GM23338 (cell line): Measurements from ENCODE around the gene RBM19. TPM values are rescaled to one million over a fixed set of nuclear protein-coding genes. Genes with fewer than 3 reads are reported as not detected.

Experiments
- ATAC-seq: fragments of 200-7000 bp; cut with Tn5 transposase; 3 replicates; pipeline ENCODE4 v1.9.1; 2020
- DNase-seq: peaks from one replicate; pipeline ENCODE4 v3.0.0-alpha.2; 2015; ENCODE audit warnings: low spot score
- H2AFZ ChIP-seq: fragments of 200-600 bp; sonication (generic); 2 replicates; pipeline ENCODE4 v1.8.0; 2016; ENCODE audit warnings: antibody characterized with exemption, mild to moderate bottlenecking, moderate library complexity
- H3F3A ChIP-seq: fragments of 200-600 bp; sonication (generic); replicated peaks from 2 replicates; pipeline ENCODE4 v1.8.0; 2017; ENCODE audit warnings: antibody characterized with exemption, mixed run types, low read depth
- H3K27ac ChIP-seq: fragments of 200-600 bp; sonication (generic); 2 replicates; pipeline ENCODE4 v1.6.1; 2016; ENCODE audit warnings: low read depth
- H3K27me3 ChIP-seq: fragments of 200-600 bp; sonication (generic); 2 replicates; pipeline ENCODE4 v1.8.0; 2016; ENCODE audit warnings: mild to moderate bottlenecking, mixed run types, moderate library complexity; ENCODE audit not compliant: insufficient read depth
- H3K36me3 ChIP-seq: fragments of 200-600 bp; sonication (generic); 2 replicates; pipeline ENCODE4 v1.8.0; 2016; ENCODE audit warnings: mild to moderate bottlenecking; ENCODE audit not compliant: insufficient read depth
- H3K4me1 ChIP-seq: fragments of 200-600 bp; sonication (generic); 2 replicates; pipeline ENCODE4 v1.8.0; 2016; ENCODE audit warnings: mild to moderate bottlenecking, moderate library complexity; ENCODE audit not compliant: insufficient read depth
- H3K4me2 ChIP-seq: fragments of 200-600 bp; sonication (generic); 2 replicates; pipeline ENCODE4 v1.7.1; 2017; ENCODE audit warnings: mixed run types
- H3K4me3 ChIP-seq: fragments of 200-600 bp; sonication (generic); 2 replicates; pipeline ENCODE4 v1.6.1; 2016; ENCODE audit warnings: mixed run types
- H3K79me2 ChIP-seq: fragments of 200-600 bp; sonication (generic); replicated peaks from 2 replicates; pipeline ENCODE4 v1.8.0; 2017; ENCODE audit warnings: mild to moderate bottlenecking; ENCODE audit not compliant: insufficient read depth
- H3K9me2 ChIP-seq: fragments of 200-600 bp; sonication (generic); 2 replicates; pipeline ENCODE4 v1.8.0; 2017; ENCODE audit not compliant: insufficient read depth
- H4K20me1 ChIP-seq: fragments of 200-600 bp; sonication (generic); replicated peaks from 2 replicates; pipeline ENCODE4 v1.8.0; 2017; ENCODE audit warnings: mild to moderate bottlenecking; ENCODE audit not compliant: insufficient read depth
- H3K27ac Mint-ChIP-seq: 2 replicates; pipeline ENCODE4 v1.8.0; 2020; ENCODE audit warnings: inconsistent platforms, mild to moderate bottlenecking, moderate library complexity, mixed read lengths
- H3K27me3 Mint-ChIP-seq: 3 replicates; pipeline ENCODE4 v1.8.0; 2022; ENCODE audit warnings: low read depth, mild to moderate bottlenecking, moderate library complexity, mixed read lengths, inconsistent platforms; ENCODE audit not compliant: insufficient read depth, poor library complexity
- H3K36me3 Mint-ChIP-seq: 3 replicates; pipeline ENCODE4 v1.8.0; 2021; ENCODE audit warnings: low read depth, mild to moderate bottlenecking, inconsistent platforms, moderate library complexity, mixed read lengths
- H3K4me1 Mint-ChIP-seq: 3 replicates; pipeline ENCODE4 v1.8.0; 2020; ENCODE audit warnings: mild to moderate bottlenecking, inconsistent platforms, mixed read lengths
- H3K4me3 Mint-ChIP-seq: 3 replicates; pipeline ENCODE4 v1.8.0; 2021; ENCODE audit warnings: moderate library complexity, mild to moderate bottlenecking, inconsistent platforms, mixed read lengths
- H3K9me3 Mint-ChIP-seq: 3 replicates; pipeline ENCODE4 v1.8.0; 2020; ENCODE audit warnings: moderate library complexity, mild to moderate bottlenecking, inconsistent platforms, mixed read lengths
- CREB1 ChIP-seq: fragments of 250-450 bp; sonication (Bioruptor Pico); IDR thresholded peaks from 2 replicates; pipeline ENCODE4 v1.5.0; 2020; ENCODE audit warnings: low read depth, mild to moderate bottlenecking, moderate library complexity
- CTCF ChIP-seq, 2 experiments: fragments of 200-600 bp in 1 of 2; sonication (generic) in 1 of 2; conservative IDR thresholded peaks; 2 replicates each; pipeline versions ENCODE4 v1.5.1 to v1.6.1; 2016 to 2017; ENCODE audit warnings: antibody characterized with exemption in 2 of 2, low read depth in 2 of 2, mild to moderate bottlenecking in 2 of 2, moderate library complexity in 1 of 2
- EZH2 ChIP-seq: fragments of 200-600 bp; sonication (generic); IDR thresholded peaks from one replicate; pipeline ENCODE4 v1.8.0; 2017; ENCODE audit warnings: antibody characterized with exemption, mild to moderate bottlenecking, low read depth; ENCODE audit not compliant: unreplicated experiment
- NANOG ChIP-seq: IDR thresholded peaks from 2 replicates; pipeline ENCODE4 v1.6.1; 2016; ENCODE audit warnings: antibody characterized with exemption, borderline replicate concordance
- STAT1 ChIP-seq: IDR thresholded peaks from one replicate; pipeline ENCODE4 v1.6.1; 2016; ENCODE audit warnings: antibody characterized with exemption; ENCODE audit not compliant: unreplicated experiment
- ZNF331 ChIP-seq: fragments of 250-450 bp; sonication (Bioruptor Pico); IDR thresholded peaks from 2 replicates; pipeline ENCODE4 v1.5.0; 2020; ENCODE audit warnings: low read depth, mild to moderate bottlenecking, moderate library complexity
- ZNF462 ChIP-seq: fragments of 250-450 bp; sonication (Bioruptor Pico); IDR thresholded peaks from 2 replicates; pipeline ENCODE4 v1.5.0; 2020; ENCODE audit warnings: mild to moderate bottlenecking, moderate library complexity
- polyA plus RNA-seq: library from polyadenylated mRNA; unstranded; fragments of >200 nt; fragmentation: Nextera tagmentation; extraction: Ambion mirVana; gene quantifications from 2 replicates; pipeline ENCODE4 v1.2.1, GENCODE V29; 2016
- total RNA-seq: library from RNA; depleted of rRNA; stranded (reverse); fragments of >200 nt; shearing (Covaris generic); gene quantifications from 2 replicates; pipeline ENCODE4 v1.2.3, GENCODE V29; 2014

Gene RBM19
- total and polyA plus RNA-seq, 2 experiments from 2014 or later = 43.4 to 56.7 TPM

DNA sequence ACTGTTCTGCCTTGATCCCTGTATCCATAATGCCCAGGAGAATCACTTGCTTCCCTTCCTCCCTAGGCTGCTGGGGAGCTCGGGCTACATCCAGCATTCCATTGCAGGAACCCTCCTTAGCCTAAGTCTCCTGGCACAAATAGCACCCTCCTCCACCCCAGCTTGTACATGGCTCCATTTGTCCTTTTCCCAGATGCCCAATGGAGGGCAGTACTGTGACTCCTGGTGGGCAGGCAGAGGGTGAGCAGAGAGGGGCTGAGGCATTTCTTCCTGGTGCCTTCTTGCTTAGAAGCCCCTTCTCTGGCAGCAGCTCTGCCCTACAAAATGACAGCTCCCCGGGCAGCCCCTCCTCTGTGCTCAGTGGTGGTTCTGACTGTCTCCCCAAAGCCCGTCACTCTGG lies 86.5 kb downstream of the RBM19 start:
- H3K27me3 ChIP-seq = no peaks in the 10 kb centered on the region
- H4K20me1 ChIP-seq = no peaks in the 10 kb centered on the region
- H3K4me1 ChIP-seq = no peaks in the 10 kb centered on the region
- TF ChIP-seq STAT1 = no peak
- TF ChIP-seq ZNF462 (CRISPR knock-in tag) = no peak
- TF ChIP-seq ZNF331 (CRISPR knock-in tag) = no peak
- peak in 1 of 2 experiments; percentile 21; a peak in 1 of 4 replicates for TF ChIP-seq CTCF (conservative IDR thresholded peaks at IDR 0.05; ENCODE audit: low read depth in 2 of 2)
- no peak for TF ChIP-seq CREB1
- no peak for TF ChIP-seq EZH2
- TF ChIP-seq NANOG = no peak
- H3K27ac Mint-ChIP-seq = no peak overlapping the region
- no peaks in the 10 kb centered on the region for H3F3A ChIP-seq
- H3K36me3 ChIP-seq = no peaks in the 10 kb centered on the region
- no peak overlapping the region for H3K4me2 ChIP-seq
- H3K36me3 Mint-ChIP-seq = peaks cover 34% of the 10 kb centered on the region
- peaks cover 3% of the 10 kb centered on the region for H3K27me3 Mint-ChIP-seq
- H3K4me1 Mint-ChIP-seq = 0 out of 3 replicates have a peak, but pooled peaks cover 3% of the 10 kb centered on the region
- H3K9me2 ChIP-seq = no peaks in the 10 kb centered on the region
- no peak for DNase-seq
- no peak overlapping the region for H3K27ac ChIP-seq
- ATAC-seq = peak; percentile 60
- no peak overlapping the region for H2AFZ ChIP-seq
- H3K9me3 Mint-ChIP-seq = no peaks in the 10 kb centered on the region; the same call in 2 of the 3 replicates
- no peak overlapping the region for H3K4me3 ChIP-seq
- H3K79me2 ChIP-seq = no peaks in the 10 kb centered on the region
- H3K4me3 Mint-ChIP-seq = no peak overlapping the region
